PC-3 (cell line): ENCODE measurements around the gene WNT7A. TPM values are rescaled to one million over a fixed set of nuclear protein-coding genes. Genes with fewer than 3 reads are reported as not detected.

Source experiments
- ATAC-seq: fragments of 200-7000 bp; cut with Tn5 transposase; 2 replicates; pipeline ENCODE4 v1.9.1; 2020; ENCODE audit warnings: mild to moderate bottlenecking, moderate library complexity
- BruUV-seq: library from RNA; stranded (reverse); fragments of 400-500 nt; replicated peaks from 2 replicates; lab custom pipeline; 2021; lab: Mats Ljungman, UMichigan
- CTCF ChIA-PET: fragments of 300-600 bp; sonication (Branson Sonifier 250); formaldehyde crosslinking; loops from one replicate; lab custom pipeline; 2022; ENCODE audit warnings: antibody characterized with exemption; lab: Charles Lee
- POLR2A ChIA-PET: fragments of 300-600 bp; sonication (Branson Sonifier 250); formaldehyde crosslinking; loops from one replicate; lab custom pipeline; 2022; ENCODE audit warnings: antibody characterized with exemption; ENCODE audit not compliant: unreplicated experiment; lab: Charles Lee
- DNase-seq: peaks from one replicate; pipeline ENCODE4 v3.0.0-alpha.2; 2015
- H2AFZ ChIP-seq: fragments of 300-600 bp; sonication (generic); 2 replicates; pipeline ENCODE4 v1.6.0; 2016; ENCODE audit warnings: antibody characterized with exemption, low read length
- H3F3A ChIP-seq: fragments of 300-600 bp; sonication (generic); one replicate; pipeline ENCODE4 v1.6.0; 2017; ENCODE audit warnings: antibody characterized with exemption, low read length, control low read depth, mild to moderate bottlenecking; ENCODE audit not compliant: unreplicated experiment
- H3K27ac ChIP-seq: fragments of 300-600 bp; sonication (generic); 2 replicates; pipeline ENCODE4 v1.5.1; 2016; ENCODE audit warnings: mild to moderate bottlenecking, low read length
- H3K27me3 ChIP-seq: fragments of 300-600 bp; sonication (generic); 2 replicates; pipeline ENCODE4 v1.6.1; 2016; ENCODE audit warnings: low read length, mixed read lengths
- H3K36me3 ChIP-seq: fragments of 300-600 bp; sonication (generic); 2 replicates; pipeline ENCODE4 v1.6.1; 2016; ENCODE audit warnings: low read depth, mixed run types, low read length, mixed read lengths
- H3K4me1 ChIP-seq: fragments of 300-600 bp; sonication (generic); 2 replicates; pipeline ENCODE4 v1.5.1; 2016; ENCODE audit warnings: low read length; ENCODE audit not compliant: insufficient read depth
- H3K4me2 ChIP-seq: fragments of 300-600 bp; sonication (generic); 2 replicates; pipeline ENCODE4 v1.6.0; 2016; ENCODE audit warnings: low read length
- H3K4me3 ChIP-seq: fragments of 300-600 bp; sonication (generic); 2 replicates; pipeline ENCODE4 v1.5.1; 2016; ENCODE audit warnings: mild to moderate bottlenecking, low read length, mixed read lengths
- H3K79me2 ChIP-seq: fragments of 300-600 bp; sonication (generic); 2 replicates; pipeline ENCODE4 v1.6.1; 2017; ENCODE audit warnings: low read length, mixed read lengths
- H3K9ac ChIP-seq: fragments of 300-600 bp; sonication (generic); 2 replicates; pipeline ENCODE4 v1.6.0; 2016; ENCODE audit warnings: mild to moderate bottlenecking, low read length
- H3K9me2 ChIP-seq: fragments of 300-600 bp; sonication (generic); replicated peaks from 2 replicates; pipeline ENCODE4 v1.6.1; 2016; ENCODE audit warnings: mixed run types, low read length, mixed read lengths
- H3K9me3 ChIP-seq: fragments of 300-600 bp; sonication (generic); 2 replicates; pipeline ENCODE4 v1.6.1; 2016; ENCODE audit warnings: low read length, mixed read lengths
- H4K20me1 ChIP-seq: fragments of 300-600 bp; sonication (generic); 2 replicates; pipeline ENCODE4 v1.6.1; 2016; ENCODE audit warnings: low read length, mixed read lengths
- CTCF ChIP-seq: fragments of 300-600 bp; sonication (generic); conservative IDR thresholded peaks from 2 replicates; pipeline ENCODE4 v1.5.1; 2017; ENCODE audit warnings: antibody characterized with exemption, low read depth, mild to moderate bottlenecking, low read length
- EZH2 ChIP-seq: fragments of 300-600 bp; sonication (generic); IDR thresholded peaks from one replicate; pipeline ENCODE4 v1.6.1; 2017; ENCODE audit warnings: antibody characterized with exemption, mild to moderate bottlenecking, low read length; ENCODE audit not compliant: unreplicated experiment
- EZH2phosphoT487 ChIP-seq: fragments of 300-600 bp; sonication (generic); IDR thresholded peaks from 2 replicates; pipeline ENCODE4 v1.6.1; 2018; ENCODE audit warnings: mild to moderate bottlenecking, antibody characterized with exemption, low read length, borderline replicate concordance
- intact Hi-C: fragments of 100-400 bp; cut with micrococcal nuclease; formaldehyde crosslinking; loops from 2 replicates; pipeline ENCODE4 v1.9.0; 2023
- total RNA-seq: library from RNA; depleted of rRNA; stranded (reverse); fragments of >200 nt; gene quantifications from 2 replicates; pipeline ENCODE4 v1.2.3, GENCODE V29; 2014

WNT7A gene
- total RNA-seq, 1 experiment from 2014 or later, result 16.2 TPM

- H3K9ac ChIP-seq, result no peak overlapping the region
- no peaks in the 10 kb centered on the region for H4K20me1 ChIP-seq
- ATAC-seq (no peak), DNase-seq (no peak)
- TF ChIP-seq EZH2phosphoT487 (no peak), CTCF (0 out of 2 replicates have a peak, but pooled peaks have one; percentile 11)
- no peaks in the 10 kb centered on the region for H3K4me1 ChIP-seq
- no peak overlapping the region for H2AFZ ChIP-seq
- no peaks in the 10 kb centered on the region for H3K79me2 ChIP-seq
- no TSS peak for BruUV-seq
- no peak overlapping the region for H3K27ac ChIP-seq
- H3F3A ChIP-seq, result no peaks in the 10 kb centered on the region
- H3K4me3 ChIP-seq, result no peak overlapping the region
- CTCF ChIA-PET, result no interaction called here
- no peaks in the 10 kb centered on the region for H3K9me2 ChIP-seq
- no peaks in the 10 kb centered on the region for H3K27me3 ChIP-seq
- no peaks in the 10 kb centered on the region for H3K36me3 ChIP-seq
- POLR2A ChIA-PET, result interaction anchor here (0.6 kb wide), 1 partner anchor 132 kb away, joined by 6 read pairs; no protein-coding TSS in a partner anchor
- intact Hi-C loops, result no loop called here
- no peak overlapping the region for H3K4me2 ChIP-seq
- H3K9me3 ChIP-seq, result peaks cover 3% of the 10 kb centered on the region; the same call in 1 of the 2 replicates
Measured at GRCh38 chr3:13916375-13916774, 36.5 kb upstream of the WNT7A start.

GRCh38 chr3:13902648-13903238 is 22.9 kb upstream of the WNT7A start:
- no peak overlapping the region for H2AFZ ChIP-seq
- H3K27me3 ChIP-seq, result no peaks in the 10 kb centered on the region
- no peaks in the 10 kb centered on the region for H3F3A ChIP-seq
- H3K79me2 ChIP-seq, result no peaks in the 10 kb centered on the region
- POLR2A ChIA-PET, result no interaction called here
- no peaks in the 10 kb centered on the region for H3K4me1 ChIP-seq
- CTCF ChIA-PET, result no interaction called here
- H3K9me3 ChIP-seq, result peaks cover 61% of the 10 kb centered on the region
- TF ChIP-seq EZH2phosphoT487, result no peak
- TF ChIP-seq CTCF, result no peak
- no peak for TF ChIP-seq EZH2
- no peaks in the 10 kb centered on the region for H3K36me3 ChIP-seq
- no peak overlapping the region for H3K4me3 ChIP-seq
- no peak overlapping the region for H3K9ac ChIP-seq
- intact Hi-C loops, result no loop called here
- DNase-seq, result no peak
- no peak overlapping the region for H3K27ac ChIP-seq
- no peak for ATAC-seq
- no TSS peak for BruUV-seq
- no peaks in the 10 kb centered on the region for H3K9me2 ChIP-seq
- H4K20me1 ChIP-seq, result no peaks in the 10 kb centered on the region
- H3K4me2 ChIP-seq, result no peak overlapping the region

- peaks cover 59% of the 10 kb centered on the region for H3K9me3 ChIP-seq
- no peak overlapping the region for H3K9ac ChIP-seq
- POLR2A ChIA-PET, result no interaction called here
Measured at GRCh38 chr3:13901935-13902584, 22.2 kb upstream of the WNT7A start.

More at GRCh38 chr3:13901935-13902584, 22.2 kb upstream of the WNT7A start:
- Histone ChIP-seq H3F3A (no peaks in the 10 kb centered on the region), H3K4me1 (peaks cover 6% of the 10 kb centered on the region), H3K4me3 (no peak overlapping the region), H3K27me3 (no peaks in the 10 kb centered on the region), H2AFZ (no peak overlapping the region), H3K4me2 (no peak overlapping the region), H3K9me2 (no peaks in the 10 kb centered on the region), H3K79me2 (no peaks in the 10 kb centered on the region), H3K36me3 (no peaks in the 10 kb centered on the region), H3K27ac (no peak overlapping the region), H4K20me1 (no peaks in the 10 kb centered on the region)
- CTCF ChIA-PET, result no interaction called here
- DNase-seq, result no peak
- ATAC-seq, result no peak
- no TSS peak for BruUV-seq
- TF ChIP-seq EZH2 (no peak), CTCF (no peak), EZH2phosphoT487 (no peak)
- intact Hi-C loops, result no loop called here
